Ovary (tissue), 9 donors: ENCODE results near the gene MMD. TPM values are rescaled to one million over a fixed set of nuclear protein-coding genes. Genes with fewer than 3 reads are reported as not detected.

Source experiments
- DNase-seq, 5 donors: peaks; one replicate each; pipeline ENCODE4 v3.0.0-alpha.2; 2019 to 2020
- H3K27ac ChIP-seq, 2 donors: fragments of 200-600 bp; one replicate each; pipeline versions ENCODE4 v1.5.1 to v1.8.0; 2019 to 2022
- H3K27me3 ChIP-seq: fragments of 200-600 bp; one replicate; pipeline ENCODE4 v1.8.0; 2022
- H3K36me3 ChIP-seq: fragments of 200-600 bp; sonication (generic); one replicate; pipeline ENCODE4 v1.5.1; 2019
- H3K4me1 ChIP-seq: one replicate; pipeline ENCODE4 v1.8.1; 2013; ENCODE audit warnings: mild to moderate bottlenecking, moderate library complexity; ENCODE audit not compliant: insufficient read depth
- H3K4me3 ChIP-seq: fragments of 200-600 bp; sonication (generic); one replicate; pipeline ENCODE4 v1.5.1; 2017
- H3K9me3 ChIP-seq, 2 donors: fragments of 200-600 bp in 1 of 2; sonication (generic) in 1 of 2; one replicate each; pipeline versions ENCODE4 v1.5.1 to v1.8.1; 2013 to 2019; ENCODE audit warnings: mild to moderate bottlenecking in 1 of 2, moderate library complexity in 1 of 2
- CTCF ChIP-seq, 3 donors: fragments of 450-650 bp in 2 of 3; fragments of 200-600 bp in 1 of 3; IDR thresholded peaks; one replicate each; pipeline versions ENCODE4 v1.5.1 to v1.8.0; 2016 to 2022; ENCODE audit warnings: antibody characterized with exemption in 3 of 3, mild to moderate bottlenecking in 1 of 3
- EP300 ChIP-seq: sonication (generic); formaldehyde crosslinking; IDR thresholded peaks from one replicate; pipeline ENCODE4 v1.6.1; 2017; ENCODE audit warnings: antibody characterized with exemption
- POLR2A ChIP-seq: fragments of 450-650 bp; IDR thresholded peaks from one replicate; pipeline ENCODE4 v1.6.1; 2017; ENCODE audit warnings: antibody characterized with exemption, mild to moderate bottlenecking, moderate library complexity
- WGBS, 3 donors: extraction: QIAGEN DNeasy Blood & Tissue Kit in 1 of 3; methylation state at CpG; one replicate each; pipeline versions ENCODE4 v1.1.5 to v1.1.7; 2013 to 2017; 5-methylcytosine and 5-hydroxymethylcytosine counted together
- intact Hi-C, 4 donors: fragments of 100-400 bp; cut with DNase I; formaldehyde crosslinking; loops; one replicate each; pipeline versions ENCODE4 v1.11.0 to v1.15.1; 2022 to 2023
- polyA plus RNA-seq, 2 donors: library from polyadenylated mRNA; stranded (reverse); fragments of 200-250 nt in 1 of 2; fragments of 350-450 nt in 1 of 2; fragmentation: Illumina TruSeq in 1 of 2; extraction: RNeasy Lipid Tissue Mini Kit (QIAGEN cat#74804) in 1 of 2; gene quantifications; one replicate each; pipeline ENCODE4 v1.2.3, GENCODE V29; 2013 to 2014
- total RNA-seq, 7 donors: library from RNA; depleted of rRNA in 2 of 7; stranded (reverse); fragments of >200 nt in 2 of 7; fragmentation: NEBNext Ultra II Directional in 3 of 7; extraction: Animal tissue kit (Norgen Biotek cat#: 25700) in 3 of 7; gene quantifications; one replicate each; pipeline versions ENCODE4 v1.1.0 to v1.2.4, GENCODE V29; 2016 to 2023
- donor health status: DM: no; HTN: no; CAD: no; lungs with moderate emphysema.
- donor health status: DM: no; HTN: no; CAD: no.
- donor health status: Bipolar disorder and iron deficiency.
- donor health status: DM: yes; HTN: yes; CAD: no.
- donor health status: DM: no; HTN: no; CAD: no.
- donor health status: DM: yes; HTN: yes; CAD: no.

Gene MMD
- total and polyA plus RNA-seq, 9 donors = 5.0 to 11.0 (median 6.7) TPM

GRCh38 chr17:55356434-55357328 lies 65.0 kb downstream of the MMD start:
- Histone ChIP-seq H3K9me3 (no peaks in the 10 kb centered on the region), H3K27me3 (no peaks in the 10 kb centered on the region), H3K4me3 (no peak overlapping the region), H3K4me1 (no peaks in the 10 kb centered on the region), H3K36me3 (no peaks in the 10 kb centered on the region), H3K27ac (no peak overlapping the region)
- DNase-seq = peak; percentile 32 to 72 (median 43)
- TF ChIP-seq POLR2A = no peak
- no peak for TF ChIP-seq EP300
- peak; percentile 39 to 44 (median 39) for TF ChIP-seq CTCF (IDR thresholded peaks at IDR 0.05)
- WGBS, 3 donors = 30 to 41% (median 34%) methylated on average over 3 of the region's 3 CpGs
- intact Hi-C loops = loop anchor here in 2 of 4 donors (5.0 to 10.0 kb wide), 2 partner anchors 362 to 364 kb away; no protein-coding TSS in a partner anchor

- intact Hi-C loops = loop anchor here in 2 of 4 donors (5.0 to 10.0 kb wide), 2 partner anchors 360 to 363 kb away; no protein-coding TSS in a partner anchor
- TF ChIP-seq POLR2A (no peak), CTCF (IDR thresholded peaks at IDR 0.05) (no peak), EP300 (no peak)
- H3K36me3 ChIP-seq = no peaks in the 10 kb centered on the region
- no peak overlapping the region for H3K4me3 ChIP-seq
- H3K27me3 ChIP-seq = no peaks in the 10 kb centered on the region
- DNase-seq = no peak
- whole genome bisulfite sequencing, 3 donors = 95 to 96% (median 95%) methylated on average over 2 of the region's 2 CpGs
- H3K9me3 ChIP-seq = no peaks in the 10 kb centered on the region
- no peak overlapping the region for H3K27ac ChIP-seq
- no peaks in the 10 kb centered on the region for H3K4me1 ChIP-seq
Measured at GRCh38 chr17:55354941-55355340, 66.7 kb downstream of the MMD start.

- DNase-seq = no peak
- Histone ChIP-seq H3K4me3 (no peak overlapping the region), H3K27ac (no peak overlapping the region), H3K36me3 (no peaks in the 10 kb centered on the region), H3K9me3 (no peaks in the 10 kb centered on the region), H3K27me3 (no peaks in the 10 kb centered on the region), H3K4me1 (no peaks in the 10 kb centered on the region)
- TF ChIP-seq CTCF (IDR thresholded peaks at IDR 0.05) = no peak
- TF ChIP-seq EP300 = no peak
- WGBS, 3 donors = 56 to 63% (median 61%) methylated on average over 1 of the region's 1 CpG
- intact Hi-C loops = loop anchor here in 1 of 4 donors (10.0 kb wide), 1 partner anchor 359 kb away; no protein-coding TSS in a partner anchor
Measured at GRCh38 chr17:55354010-55354409, 67.6 kb downstream of the MMD start.

GRCh38 chr17:55351226-55351625 lies 70.4 kb downstream of the MMD start:
- intact Hi-C loops = loop anchor here in 1 of 4 donors (10.0 kb wide), 1 partner anchor 356 kb away; no protein-coding TSS in a partner anchor
- Histone ChIP-seq H3K27ac (no peak overlapping the region), H3K4me3 (no peak overlapping the region), H3K4me1 (no peaks in the 10 kb centered on the region), H3K27me3 (no peaks in the 10 kb centered on the region), H3K36me3 (no peaks in the 10 kb centered on the region), H3K9me3 (no peaks in the 10 kb centered on the region)
- WGBS, 3 donors = 88 to 89% (median 88%) methylated on average over 1 of the region's 1 CpG
- DNase-seq = no peak
- no peak for TF ChIP-seq EP300
- no peak for TF ChIP-seq CTCF (IDR thresholded peaks at IDR 0.05)
- TF ChIP-seq POLR2A = no peak
